ENCODE measurements around the gene RASGRF1.

GRCh38 chr15:79136434-79137046 lies 46.0 kb upstream of the RASGRF1 start:
- TF ChIP-seq, protein P1, sequence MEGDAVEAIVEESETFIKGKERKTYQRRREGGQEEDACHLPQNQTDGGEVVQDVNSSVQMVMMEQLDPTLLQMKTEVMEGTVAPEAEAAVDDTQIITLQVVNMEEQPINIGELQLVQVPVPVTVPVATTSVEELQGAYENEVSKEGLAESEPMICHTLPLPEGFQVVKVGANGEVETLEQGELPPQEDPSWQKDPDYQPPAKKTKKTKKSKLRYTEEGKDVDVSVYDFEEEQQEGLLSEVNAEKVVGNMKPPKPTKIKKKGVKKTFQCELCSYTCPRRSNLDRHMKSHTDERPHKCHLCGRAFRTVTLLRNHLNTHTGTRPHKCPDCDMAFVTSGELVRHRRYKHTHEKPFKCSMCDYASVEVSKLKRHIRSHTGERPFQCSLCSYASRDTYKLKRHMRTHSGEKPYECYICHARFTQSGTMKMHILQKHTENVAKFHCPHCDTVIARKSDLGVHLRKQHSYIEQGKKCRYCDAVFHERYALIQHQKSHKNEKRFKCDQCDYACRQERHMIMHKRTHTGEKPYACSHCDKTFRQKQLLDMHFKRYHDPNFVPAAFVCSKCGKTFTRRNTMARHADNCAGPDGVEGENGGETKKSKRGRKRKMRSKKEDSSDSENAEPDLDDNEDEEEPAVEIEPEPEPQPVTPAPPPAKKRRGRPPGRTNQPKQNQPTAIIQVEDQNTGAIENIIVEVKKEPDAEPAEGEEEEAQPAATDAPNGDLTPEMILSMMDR (IDR thresholded peaks at IDR 0.05 in 4 of 5, conservative IDR thresholded peaks at IDR 0.05 in 1 of 5): no peak
- TF ChIP-seq POLR2A (IDR thresholded peaks at IDR 0.05): no peak
